Heart right ventricle (tissue), 16 donors: Measurements from ENCODE around the gene OLIG3. TPM values are rescaled to one million over a fixed set of nuclear protein-coding genes. Genes with fewer than 3 reads are reported as not detected.

Experiments
- ATAC-seq, 8 donors: fragments of 200-7000 bp; cut with Tn5 transposase; one replicate each; pipeline ENCODE4 v1.9.1; 2020; ENCODE audit warnings: mild to moderate bottlenecking in 8 of 8, moderate library complexity in 8 of 8, moderate number of reproducible peaks in 1 of 8
- DNase-seq, 2 donors: peaks; one replicate each; pipeline ENCODE4 v3.0.0-alpha.2; 2020
- H3K27ac ChIP-seq, 10 donors: fragments of 200-600 bp; sonication (generic) in 2 of 10; one replicate each; pipeline versions ENCODE4 v1.5.0 to v1.8.0; 2020 to 2022; ENCODE audit warnings: mild to moderate bottlenecking in 3 of 10
- H3K27me3 ChIP-seq, 7 donors: fragments of 200-600 bp; one replicate each; pipeline ENCODE4 v1.8.0; 2021 to 2022; ENCODE audit warnings: mild to moderate bottlenecking in 2 of 7
- H3K36me3 ChIP-seq, 9 donors: fragments of 200-600 bp; sonication (generic) in 1 of 9; one replicate each; pipeline versions ENCODE4 v1.5.0 to v1.8.0; 2020 to 2022; ENCODE audit warnings: mild to moderate bottlenecking in 2 of 9
- H3K4me1 ChIP-seq, 9 donors: fragments of 200-600 bp; sonication (generic) in 1 of 9; one replicate each; pipeline versions ENCODE4 v1.5.0 to v1.8.0; 2020 to 2022; ENCODE audit warnings: mild to moderate bottlenecking in 4 of 9
- H3K4me3 ChIP-seq, 10 donors: fragments of 200-600 bp; sonication (generic) in 2 of 10; one replicate each; pipeline versions ENCODE4 v1.5.0 to v1.8.0; 2020 to 2022; ENCODE audit warnings: mild to moderate bottlenecking in 7 of 10, moderate library complexity in 2 of 10
- H3K9me3 ChIP-seq, 11 donors: fragments of 200-600 bp in 10 of 11; sonication (generic) in 2 of 11; one replicate each; pipeline versions ENCODE4 v1.5.0 to v1.8.0; 2013 to 2022; ENCODE audit warnings: mild to moderate bottlenecking in 2 of 11, control low read depth in 1 of 11, moderate library complexity in 1 of 11
- CTCF ChIP-seq, 9 donors: fragments of 200-600 bp; sonication (generic) in 2 of 9; IDR thresholded peaks; one replicate each; pipeline versions ENCODE4 v1.5.0 to v1.8.0; 2021 to 2022; ENCODE audit warnings: antibody characterized with exemption in 9 of 9, mild to moderate bottlenecking in 5 of 9, moderate library complexity in 1 of 9
- WGBS, 2 donors: extraction: QIAGEN DNeasy Blood & Tissue Kit; methylation state at CpG; one replicate each; pipeline ENCODE4 v1.1.7; 2013; ENCODE audit warnings: inconsistent platforms in 1 of 2; 5-methylcytosine and 5-hydroxymethylcytosine counted together
- intact Hi-C, 10 donors: fragments of 100-400 bp; cut with DNase I; formaldehyde crosslinking; loops; one replicate each; pipeline versions ENCODE4 v1.11.1 to v1.14.2; 2022
- polyA plus RNA-seq, 2 donors: library from polyadenylated mRNA; stranded (reverse); fragments of 200-250 nt; gene quantifications; one replicate each; pipeline ENCODE4 v1.2.3, GENCODE V29; 2013
- total RNA-seq, 10 donors: library from RNA; stranded (reverse); fragmentation: NEBNext Ultra II Directional in 3 of 10; extraction: Animal tissue kit (Norgen Biotek cat#: 25700) in 3 of 10; gene quantifications; one replicate each; pipeline versions ENCODE4 v1.2.1 to v1.2.4, GENCODE V29; 2021 to 2023
- donor health status: Arrhythmogenic right ventricular cardiomyopathy.
- donor health status: ischemic (EF 13 %, LVEDD 7.1; RV severe dilation, severe dysfunction).
- donor health status: healthy with polysubstance abuse.
- donor health status: DM: no; HTN: yes; CAD: no.
- donor health status: DM: no; HTN: no; CAD: no.
- donor health status: ischemic (EF 25% LVEDD 6.9; RV normal size, moderate dysfunction).
- donor health status: ischemic (EF 25% LVEDD 5.7; RV mildly dilated, moderate dysfunction).
- donor health status: healthy.
- donor health status: DM: yes; HTN: yes; CAD: no.
- donor health status: Ischemic cardiomyopathy.
- donor health status: ischemic (EF 35%, LVEDD 5.7; RV mildly dilated, moderate dysfunction).
- donor health status: nonischemic (EF 11% LVEDD 7.7; RV severe dilation, severe dysfunction).
- donor health status: DM: yes; HTN: yes; CAD: no.
- donor health status: PGD.
- donor health status: ischemic (EF 29% LVEDD 5.4; RV normal size, mild dysfunction).
- donor health status: nonischemic (EF 23%, LVEDD 6.1; RV moderate dilation, normal function).

OLIG3 gene
- total and polyA plus RNA-seq, 12 donors: not detected

GRCh38 chr6:137480431-137480830 lies 13.8 kb downstream of the OLIG3 start:
- Histone ChIP-seq H3K9me3 (peaks cover 0 to 8% (median 0%) of the 10 kb centered on the region in 11 donors), H3K4me1 (no peaks in the 10 kb centered on the region), H3K27ac (no peak overlapping the region), H3K27me3 (peaks cover 0 to 89% (median 63%) of the 10 kb centered on the region in 7 donors), H3K36me3 (no peaks in the 10 kb centered on the region), H3K4me3 (no peak overlapping the region)
- TF ChIP-seq CTCF (IDR thresholded peaks at IDR 0.05): no peak
- 63 to 66% methylated on average over 3 of the region's 3 CpGs for WGBS, 2 donors
- intact Hi-C loops: no loop called here
- DNase-seq: no peak
- no peak for ATAC-seq

GRCh38 chr6:137475103-137475502 lies 19.1 kb downstream of the OLIG3 start:
- Histone ChIP-seq H3K27ac (no peak overlapping the region), H3K4me1 (no peaks in the 10 kb centered on the region), H3K9me3 (peaks cover 0 to 3% (median 0%) of the 10 kb centered on the region in 11 donors), H3K27me3 (peaks cover 0 to 75% (median 53%) of the 10 kb centered on the region in 7 donors), H3K4me3 (no peak overlapping the region), H3K36me3 (no peaks in the 10 kb centered on the region)
- intact Hi-C loops: no loop called here
- WGBS, 2 donors: 51 to 66% methylated on average over 2 of the region's 2 CpGs
- TF ChIP-seq CTCF (IDR thresholded peaks at IDR 0.05): no peak
- DNase-seq: no peak
- no peak for ATAC-seq

- Histone ChIP-seq H3K27ac (no peak overlapping the region), H3K27me3 (peaks cover 0 to 73% (median 52%) of the 10 kb centered on the region in 7 donors), H3K9me3 (peaks cover 0 to 3% (median 0%) of the 10 kb centered on the region in 11 donors), H3K4me3 (no peak overlapping the region), H3K4me1 (no peaks in the 10 kb centered on the region), H3K36me3 (no peaks in the 10 kb centered on the region)
- no peak for ATAC-seq
- 90 to 93% methylated on average over 3 of the region's 3 CpGs for WGBS, 2 donors
- DNase-seq: no peak
- intact Hi-C loops: no loop called here
- TF ChIP-seq CTCF (IDR thresholded peaks at IDR 0.05): no peak
Measured at GRCh38 chr6:137473598-137473997, 20.6 kb downstream of the OLIG3 start.

- TF ChIP-seq CTCF (IDR thresholded peaks at IDR 0.05): no peak
- Histone ChIP-seq H3K36me3 (no peaks in the 10 kb centered on the region), H3K27ac (no peak overlapping the region), H3K9me3 (peaks cover 0 to 3% (median 0%) of the 10 kb centered on the region in 11 donors), H3K4me3 (no peak overlapping the region), H3K4me1 (no peaks in the 10 kb centered on the region), H3K27me3 (peaks cover 0 to 76% (median 47%) of the 10 kb centered on the region in 7 donors)
- intact Hi-C loops: no loop called here
- 93 to 95% methylated on average over 3 of the region's 3 CpGs for WGBS, 2 donors
- DNase-seq (no peak), ATAC-seq (no peak)
Measured at GRCh38 chr6:137472641-137473137, 21.5 kb downstream of the OLIG3 start.
